Keratinocyte (primary cell): ENCODE measurements around the gene ACSS1. TPM values are rescaled to one million over a fixed set of nuclear protein-coding genes. Genes with fewer than 3 reads are reported as not detected.

Experiments used
- DNase-seq: peaks from one replicate; pipeline ENCODE4 v3.0.0-alpha.2; 2011; ENCODE audit warnings: low read depth, missing footprints, low spot score
- FAIRE-seq: peaks from 2 replicates; lab custom pipeline; 2011; peaks lifted over from hg19 to GRCh38; lab: Jason Lieb, UNC
- H2AFZ ChIP-seq: 2 replicates; pipeline ENCODE4 v1.6.0; 2012; ENCODE audit warnings: low read length, control low read depth, inconsistent platforms; ENCODE audit not compliant: control insufficient read depth
- H3K27ac ChIP-seq: 2 replicates; pipeline ENCODE4 v1.5.1; 2011; ENCODE audit warnings: low read length; ENCODE audit not compliant: control insufficient read depth, insufficient read depth
- H3K27me3 ChIP-seq: 3 replicates; pipeline ENCODE4 v1.6.0; 2011; ENCODE audit warnings: low read length; ENCODE audit not compliant: control insufficient read depth, insufficient read depth; ENCODE audit errors: extremely low read depth
- H3K36me3 ChIP-seq, 2 experiments: 2 replicates in 1 of 2; 3 replicates in 1 of 2; pipeline ENCODE4 v1.5.1; 2011; ENCODE audit warnings: low read length in 2 of 2, mild to moderate bottlenecking in 1 of 2; ENCODE audit not compliant: control insufficient read depth in 2 of 2, insufficient read depth in 2 of 2; ENCODE audit errors: extremely low read depth in 1 of 2
- H3K4me1 ChIP-seq: 3 replicates; pipeline ENCODE4 v1.5.1; 2011; ENCODE audit warnings: low read length; ENCODE audit not compliant: control insufficient read depth, insufficient read depth; ENCODE audit errors: extremely low read depth
- H3K4me2 ChIP-seq: 3 replicates; pipeline ENCODE4 v1.6.0; 2011; ENCODE audit warnings: low read depth, low read length; ENCODE audit not compliant: control insufficient read depth, insufficient read depth; ENCODE audit errors: extremely low read depth
- H3K4me3 ChIP-seq, 3 experiments: fragments of 200-600 bp in 1 of 3; sonication (generic) in 1 of 3; 2 replicates in 2 of 3; 3 replicates in 1 of 3; pipeline ENCODE4 v1.5.1; 2011 to 2016; ENCODE audit warnings: low read length in 3 of 3, mild to moderate bottlenecking in 3 of 3, control low read depth in 2 of 3, inconsistent platforms in 1 of 3, low read depth in 1 of 3, mixed read lengths in 1 of 3, mixed run types in 1 of 3, moderate library complexity in 1 of 3; ENCODE audit not compliant: control insufficient read depth in 2 of 3, insufficient read depth in 2 of 3; ENCODE audit errors: extremely low read depth in 1 of 3
- H3K79me2 ChIP-seq: 2 replicates; pipeline ENCODE4 v1.6.0; 2012; ENCODE audit warnings: low read length; ENCODE audit not compliant: control insufficient read depth, insufficient read depth
- H3K9ac ChIP-seq: 3 replicates; pipeline ENCODE4 v1.6.0; 2011; ENCODE audit warnings: low read length; ENCODE audit not compliant: control insufficient read depth, insufficient read depth; ENCODE audit errors: extremely low read depth
- H3K9me1 ChIP-seq: 3 replicates; pipeline ENCODE4 v1.6.0; 2011; ENCODE audit warnings: low read length; ENCODE audit not compliant: control insufficient read depth, insufficient read depth; ENCODE audit errors: extremely low read depth
- H3K9me3 ChIP-seq: 2 replicates; pipeline ENCODE4 v1.5.1; 2012; ENCODE audit warnings: low read depth, low read length; ENCODE audit not compliant: control insufficient read depth
- H4K20me1 ChIP-seq: 3 replicates; pipeline ENCODE4 v1.6.0; 2011; ENCODE audit warnings: low read length; ENCODE audit not compliant: control insufficient read depth, insufficient read depth; ENCODE audit errors: extremely low read depth
- CTCF ChIP-seq, 3 experiments: IDR thresholded peaks in 1 of 3; conservative IDR thresholded peaks in 1 of 3; optimal IDR thresholded peaks in 1 of 3; 2 replicates in 2 of 3; 3 replicates in 1 of 3; pipeline versions ENCODE3 to v1.5.1; 2011; ENCODE audit warnings: low read length in 3 of 3, mild to moderate bottlenecking in 3 of 3, moderate library complexity in 2 of 3, control low read depth in 1 of 3, inconsistent platforms in 1 of 3; ENCODE audit not compliant: insufficient read depth in 2 of 3; ENCODE audit errors: extremely low read depth in 1 of 3
- EZH2 ChIP-seq: IDR thresholded peaks from one replicate; pipeline ENCODE4 v1.6.1; 2012; ENCODE audit warnings: inconsistent platforms, mild to moderate bottlenecking, low read length, moderate library complexity
- dilution Hi-C: fragments of 300-500 bp; cut with MboI; formaldehyde crosslinking; loops from one replicate; pipeline ENCODE4 v1.7.0; 2020; ENCODE audit warnings: low sequenced_read_pairs; ENCODE audit not compliant: extremely low pct_ligation_motif_present
- polyA plus RNA-seq, 5 experiments: library from polyadenylated mRNA; depleted of rRNA in 3 of 5; stranded (reverse) in 3 of 5; stranded (forward) in 1 of 5; unstranded in 1 of 5; fragments of >200 nt; gene quantifications; 1 replicate in 1 of 5; 2 replicates in 3 of 5; 3 replicates in 1 of 5; pipeline versions ENCODE4 v1.2.1 to v1.2.3, GENCODE V29; 2011 to 2012; ENCODE audit warnings: missing spikeins in 2 of 5, low read depth in 1 of 5, low replicate concordance in 1 of 5

Gene ACSS1
- polyA plus RNA-seq, 1 donor (not counting 4 experiments of a cell fraction or from before 2014, with no cell fraction given), result 1.5 TPM

DNA sequence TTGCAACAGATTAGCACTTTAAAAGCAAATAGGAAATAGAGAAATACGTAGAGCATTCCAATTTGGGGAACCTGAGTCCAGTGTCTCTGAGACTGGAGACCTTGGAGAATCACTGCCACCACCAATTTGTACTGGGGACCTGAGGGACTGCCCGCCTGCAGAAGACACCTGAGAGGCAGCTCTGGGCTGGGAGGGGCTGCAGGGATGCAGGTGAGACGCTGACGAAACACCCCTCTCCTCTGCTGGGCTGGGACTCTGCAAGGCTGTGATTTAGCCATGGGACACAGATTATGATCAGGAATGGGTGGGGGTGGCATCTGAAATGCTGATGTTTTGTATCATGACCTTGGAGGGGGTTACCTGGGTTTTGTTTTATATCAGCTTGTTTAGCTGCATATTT is 58.4 kb downstream of the ACSS1 start:
- DNase-seq, result no peak
- Histone ChIP-seq H3K4me1 (peaks cover 15% of the 10 kb centered on the region), H3K9me1 (no peaks in the 10 kb centered on the region), H4K20me1 (no peaks in the 10 kb centered on the region), H3K9ac (no peak overlapping the region), H3K79me2 (no peaks in the 10 kb centered on the region), H3K9me3 (no peaks in the 10 kb centered on the region), H3K4me3 (no peak overlapping the region), H3K4me2 (no peak overlapping the region), H3K27me3 (peaks cover 7% of the 10 kb centered on the region), H3K36me3 (no peaks in the 10 kb centered on the region), H2AFZ (no peak overlapping the region), H3K27ac (no peak overlapping the region)
- no peak for FAIRE-seq
- dilution Hi-C loops, result no loop called here
- no peak for TF ChIP-seq CTCF (optimal IDR thresholded peaks at IDR 0.05 in 1 of 3, IDR thresholded peaks at IDR 0.05 in 1 of 3, conservative IDR thresholded peaks at IDR 0.05 in 1 of 3; ENCODE audit: extremely low read depth in 1 of 3, insufficient read depth in 2 of 3, low read length in 3 of 3)
- TF ChIP-seq EZH2, result no peak

GRCh38 chr20:24998631-24999445 is 59.1 kb downstream of the ACSS1 start:
- Histone ChIP-seq H3K9ac (no peak overlapping the region), H3K4me2 (no peak overlapping the region), H3K9me3 (no peaks in the 10 kb centered on the region), H3K4me1 (peaks cover 18% of the 10 kb centered on the region), H2AFZ (no peak overlapping the region), H3K9me1 (no peaks in the 10 kb centered on the region), H3K36me3 (no peaks in the 10 kb centered on the region), H3K27ac (no peak overlapping the region), H4K20me1 (no peaks in the 10 kb centered on the region), H3K4me3 (no peak overlapping the region), H3K79me2 (no peaks in the 10 kb centered on the region), H3K27me3 (peaks cover 7% of the 10 kb centered on the region)
- dilution Hi-C loops, result no loop called here
- FAIRE-seq, result no peak
- no peak for TF ChIP-seq CTCF (optimal IDR thresholded peaks at IDR 0.05 in 1 of 3, IDR thresholded peaks at IDR 0.05 in 1 of 3, conservative IDR thresholded peaks at IDR 0.05 in 1 of 3; ENCODE audit: extremely low read depth in 1 of 3, insufficient read depth in 2 of 3, low read length in 3 of 3)
- TF ChIP-seq EZH2, result no peak
- DNase-seq, result no peak
